K562 (cell line): ENCODE results near the gene HMGA1. TPM values are rescaled to one million over a fixed set of nuclear protein-coding genes. Genes with fewer than 3 reads are reported as not detected.

Experiments
- BHLHE40 ChIP-seq: IDR thresholded peaks from 2 replicates; pipeline ENCODE4 v1.6.1; 2011; ENCODE audit warnings: low read length, improper control_type of control experiment
- CBX3 ChIP-seq, 2 experiments: IDR thresholded peaks; 1 replicate in 1 of 2; 2 replicates in 1 of 2; pipeline ENCODE4 v1.6.1; 2012; ENCODE audit warnings: inconsistent platforms in 2 of 2, low read length in 2 of 2, borderline replicate concordance in 1 of 2, control low read depth in 1 of 2
- EGR1 ChIP-seq: fragments of 450-650 bp; conservative IDR thresholded peaks from 2 replicates; pipeline ENCODE4 v1.6.1; 2017; ENCODE audit warnings: mild to moderate bottlenecking
- JUND ChIP-seq, 2 experiments: IDR thresholded peaks; 2 replicates in 1 of 2; 3 replicates in 1 of 2; pipeline ENCODE4 v1.6.1; 2011; ENCODE audit warnings: borderline replicate concordance in 2 of 2, low read depth in 2 of 2, low read length in 2 of 2, improper control_type of control experiment in 1 of 2, missing biosample characterization in 1 of 2, missing genetic modification characterization in 1 of 2, missing genetic modification reagents in 1 of 2
- MXI1 ChIP-seq: IDR thresholded peaks from 2 replicates; pipeline ENCODE4 v1.6.1; 2011; ENCODE audit warnings: low read depth, mild to moderate bottlenecking, improper control_type of control experiment, low read length
- NEUROD1 ChIP-seq: fragments of 150-350 bp; IDR thresholded peaks from 2 replicates; pipeline ENCODE4 v1.6.1; 2014; ENCODE audit warnings: borderline replicate concordance, low read length, low read depth; ENCODE audit not compliant: partially characterized antibody
- NRF1 ChIP-seq, 2 experiments: fragments of 450-650 bp; IDR thresholded peaks in 1 of 2; conservative IDR thresholded peaks in 1 of 2; 2 replicates each; pipeline ENCODE4 v1.6.1; 2014; ENCODE audit warnings: mild to moderate bottlenecking in 2 of 2
- SIN3A ChIP-seq, 2 experiments: fragments of 150-350 bp in 1 of 2; IDR thresholded peaks; 2 replicates each; pipeline ENCODE4 v1.6.1; 2011 to 2016; ENCODE audit warnings: borderline replicate concordance in 2 of 2, low read depth in 2 of 2, low read length in 2 of 2, mild to moderate bottlenecking in 2 of 2, moderate library complexity in 2 of 2; ENCODE audit not compliant: control insufficient read depth in 1 of 2
- ZNF316 ChIP-seq: fragments of 450-650 bp; IDR thresholded peaks from 2 replicates; pipeline ENCODE4 v1.6.1; 2016
- ZNF408 ChIP-seq: fragments of 250-450 bp; sonication (Bioruptor Pico); IDR thresholded peaks from 2 replicates; pipeline ENCODE4 v1.4.0; 2020; ENCODE audit warnings: low read depth, mild to moderate bottlenecking, moderate library complexity
- polyA plus RNA-seq, 8 experiments: library from polyadenylated mRNA; depleted of rRNA in 4 of 8; stranded (reverse) in 5 of 8; unstranded in 3 of 8; fragments of >200 nt; fragmentation: Nextera tagmentation in 2 of 8; fragmentation: Illumina TruSeq in 1 of 8; extraction: Ambion mirVana in 2 of 8; extraction: Trizol in 1 of 8; gene quantifications; 2 replicates each; pipeline versions ENCODE4 v1.2.1 to v1.2.3, GENCODE V29; 2011 to 2014; ENCODE audit warnings: inconsistent platforms in 1 of 8, missing spikeins in 1 of 8
- total RNA-seq, 7 experiments: library from RNA; depleted of rRNA in 6 of 7; stranded (reverse); fragments of >200 nt in 6 of 7; fragmentation: Illumina TruSeq in 2 of 7; extraction: Trizol in 2 of 7; gene quantifications; 2 replicates each; pipeline versions ENCODE4 v1.2.1 to v1.2.3, GENCODE V29; 2011 to 2021; ENCODE audit warnings: low replicate concordance in 1 of 7
- TF ChIP-seq, protein P1 (sequence below), 2 experiments: IDR thresholded peaks; 2 replicates each; pipeline ENCODE4 v1.6.1; 2011; ENCODE audit warnings: borderline replicate concordance in 1 of 2, control low read depth in 1 of 2, low read depth in 1 of 2, low read length in 1 of 2, mild to moderate bottlenecking in 1 of 2, mixed read lengths in 1 of 2, moderate library complexity in 1 of 2; ENCODE audit not compliant: insufficient read depth in 1 of 2, insufficient read length in 1 of 2, poor library complexity in 1 of 2, severe bottlenecking in 1 of 2; ENCODE audit errors: extremely low read depth in 1 of 2
- TF ChIP-seq, protein P2 (sequence below), 2 experiments: fragments of 450-650 bp; conservative IDR thresholded peaks; 2 replicates each; pipeline ENCODE4 v1.6.1; 2017; ENCODE audit warnings: mild to moderate bottlenecking in 2 of 2, moderate library complexity in 2 of 2
- TF ChIP-seq, protein P3 (sequence below): fragments of 250-450 bp; sonication (Bioruptor Pico); IDR thresholded peaks from 2 replicates; pipeline ENCODE4 v1.5.0; 2021; ENCODE audit warnings: mild to moderate bottlenecking, moderate library complexity
- TF ChIP-seq, protein P4 (sequence below), 2 experiments: fragments of 450-650 bp in 1 of 2; sonication (generic) in 1 of 2; formaldehyde crosslinking; conservative IDR thresholded peaks; 2 replicates each; pipeline versions ENCODE4 v1.4.0 to v1.8.1; 2020 to 2022; ENCODE audit warnings: mild to moderate bottlenecking in 1 of 2, missing genetic modification reagents in 1 of 2
- TF ChIP-seq, protein P5 (sequence below): fragments of 450-650 bp; conservative IDR thresholded peaks from 2 replicates; pipeline ENCODE4 v1.6.1; 2016; ENCODE audit warnings: missing genetic modification characterization, low read depth, mild to moderate bottlenecking, missing compliant biosample characterization, moderate library complexity

The HMGA1 gene
- total and polyA plus RNA-seq, 9 of the 15 experiments (the other 6 are each of a cell fraction or from before 2014, with no cell fraction given) = 27.8 to 1,947 (median 594) TPM

DNA sequence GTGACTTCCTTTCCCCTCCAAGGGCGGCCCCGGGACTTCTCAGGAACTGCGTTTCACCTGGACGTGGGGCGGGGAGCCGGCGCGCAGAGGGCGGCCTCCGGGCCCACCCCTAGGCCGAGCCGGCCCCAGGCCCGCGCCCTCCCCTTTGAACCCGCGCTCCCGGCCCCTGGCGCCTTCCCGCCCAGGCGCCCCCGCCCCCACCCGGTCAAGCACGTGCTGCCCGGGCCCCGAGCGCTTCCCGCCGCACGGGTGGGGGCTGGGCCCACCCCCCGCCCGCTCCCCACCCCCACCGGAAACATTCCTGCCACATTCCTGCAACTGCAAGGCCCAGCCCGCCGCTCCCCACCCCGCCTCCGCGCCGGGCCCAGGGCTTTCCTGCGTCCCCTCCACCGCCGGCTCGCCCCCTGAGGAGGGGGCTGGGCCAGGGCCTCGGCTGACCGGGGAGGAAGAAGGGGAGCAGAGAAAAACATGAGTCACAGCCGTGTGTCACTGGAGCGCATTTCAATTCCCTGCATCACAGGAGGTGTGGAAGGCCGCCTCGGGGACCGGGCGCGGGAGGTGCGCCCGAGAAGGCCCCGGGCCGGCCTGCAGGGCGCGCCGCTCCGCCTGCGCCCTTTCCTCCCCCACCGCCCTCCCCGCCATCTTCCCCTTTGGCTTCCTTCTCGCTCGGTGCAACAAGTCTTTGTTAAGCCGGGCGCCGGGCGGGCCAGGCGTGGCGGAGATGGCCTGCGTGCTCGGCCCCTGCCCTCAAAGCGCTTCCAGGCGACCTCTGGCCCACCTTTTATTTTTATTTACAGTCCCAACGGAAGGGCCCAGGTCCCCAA, 1.2 kb upstream of the HMGA1 start (continued):
- TF ChIP-seq NEUROD1 = peak; percentile 63
- peak; percentile 5 to 39; a peak in 1 of 4 replicates for TF ChIP-seq SIN3A (IDR thresholded peaks at IDR 0.05; ENCODE audit: borderline replicate concordance in 2 of 2, control insufficient read depth in 1 of 2, low read depth in 2 of 2, low read length in 2 of 2)
- TF ChIP-seq MXI1 = no peak; the same call in 1 of the 2 replicates
- peak; percentile 79 for TF ChIP-seq JUND (IDR thresholded peaks at IDR 0.05; ENCODE audit: borderline replicate concordance, low read depth, low read length)
- peak; percentile 44; the same call in 1 of the 3 replicates for TF ChIP-seq JUND (tag; IDR thresholded peaks at IDR 0.05; ENCODE audit: borderline replicate concordance, low read depth, low read length)
- TF ChIP-seq NRF1 (conservative IDR thresholded peaks at IDR 0.05 in 1 of 2, IDR thresholded peaks at IDR 0.05 in 1 of 2) = peak; percentile 70 to 71
- TF ChIP-seq, protein P1, sequence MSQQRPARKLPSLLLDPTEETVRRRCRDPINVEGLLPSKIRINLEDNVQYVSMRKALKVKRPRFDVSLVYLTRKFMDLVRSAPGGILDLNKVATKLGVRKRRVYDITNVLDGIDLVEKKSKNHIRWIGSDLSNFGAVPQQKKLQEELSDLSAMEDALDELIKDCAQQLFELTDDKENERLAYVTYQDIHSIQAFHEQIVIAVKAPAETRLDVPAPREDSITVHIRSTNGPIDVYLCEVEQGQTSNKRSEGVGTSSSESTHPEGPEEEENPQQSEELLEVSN (IDR thresholded peaks at IDR 0.05; ENCODE audit: borderline replicate concordance in 1 of 2, extremely low read depth in 1 of 2, insufficient read depth in 1 of 2, insufficient read length in 1 of 2, low read depth in 1 of 2, low read length in 1 of 2, poor library complexity in 1 of 2, severe bottlenecking in 1 of 2) = peak; percentile 53 to 99
- TF ChIP-seq, protein P2, sequence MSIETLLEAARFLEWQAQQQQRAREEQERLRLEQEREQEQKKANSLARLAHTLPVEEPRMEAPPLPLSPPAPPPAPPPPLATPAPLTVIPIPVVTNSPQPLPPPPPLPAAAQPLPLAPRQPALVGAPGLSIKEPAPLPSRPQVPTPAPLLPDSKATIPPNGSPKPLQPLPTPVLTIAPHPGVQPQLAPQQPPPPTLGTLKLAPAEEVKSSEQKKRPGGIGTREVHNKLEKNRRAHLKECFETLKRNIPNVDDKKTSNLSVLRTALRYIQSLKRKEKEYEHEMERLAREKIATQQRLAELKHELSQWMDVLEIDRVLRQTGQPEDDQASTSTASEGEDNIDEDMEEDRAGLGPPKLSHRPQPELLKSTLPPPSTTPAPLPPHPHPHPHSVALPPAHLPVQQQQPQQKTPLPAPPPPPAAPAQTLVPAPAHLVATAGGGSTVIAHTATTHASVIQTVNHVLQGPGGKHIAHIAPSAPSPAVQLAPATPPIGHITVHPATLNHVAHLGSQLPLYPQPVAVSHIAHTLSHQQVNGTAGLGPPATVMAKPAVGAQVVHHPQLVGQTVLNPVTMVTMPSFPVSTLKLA (conservative IDR thresholded peaks at IDR 0.05) = 0 out of 4 replicates have a peak, but pooled peaks of 1 of the 2 experiments have one; percentile 28
- peak; percentile 83 for TF ChIP-seq ZNF316
- peak; percentile 78 for TF ChIP-seq BHLHE40
- TF ChIP-seq, protein P3, sequence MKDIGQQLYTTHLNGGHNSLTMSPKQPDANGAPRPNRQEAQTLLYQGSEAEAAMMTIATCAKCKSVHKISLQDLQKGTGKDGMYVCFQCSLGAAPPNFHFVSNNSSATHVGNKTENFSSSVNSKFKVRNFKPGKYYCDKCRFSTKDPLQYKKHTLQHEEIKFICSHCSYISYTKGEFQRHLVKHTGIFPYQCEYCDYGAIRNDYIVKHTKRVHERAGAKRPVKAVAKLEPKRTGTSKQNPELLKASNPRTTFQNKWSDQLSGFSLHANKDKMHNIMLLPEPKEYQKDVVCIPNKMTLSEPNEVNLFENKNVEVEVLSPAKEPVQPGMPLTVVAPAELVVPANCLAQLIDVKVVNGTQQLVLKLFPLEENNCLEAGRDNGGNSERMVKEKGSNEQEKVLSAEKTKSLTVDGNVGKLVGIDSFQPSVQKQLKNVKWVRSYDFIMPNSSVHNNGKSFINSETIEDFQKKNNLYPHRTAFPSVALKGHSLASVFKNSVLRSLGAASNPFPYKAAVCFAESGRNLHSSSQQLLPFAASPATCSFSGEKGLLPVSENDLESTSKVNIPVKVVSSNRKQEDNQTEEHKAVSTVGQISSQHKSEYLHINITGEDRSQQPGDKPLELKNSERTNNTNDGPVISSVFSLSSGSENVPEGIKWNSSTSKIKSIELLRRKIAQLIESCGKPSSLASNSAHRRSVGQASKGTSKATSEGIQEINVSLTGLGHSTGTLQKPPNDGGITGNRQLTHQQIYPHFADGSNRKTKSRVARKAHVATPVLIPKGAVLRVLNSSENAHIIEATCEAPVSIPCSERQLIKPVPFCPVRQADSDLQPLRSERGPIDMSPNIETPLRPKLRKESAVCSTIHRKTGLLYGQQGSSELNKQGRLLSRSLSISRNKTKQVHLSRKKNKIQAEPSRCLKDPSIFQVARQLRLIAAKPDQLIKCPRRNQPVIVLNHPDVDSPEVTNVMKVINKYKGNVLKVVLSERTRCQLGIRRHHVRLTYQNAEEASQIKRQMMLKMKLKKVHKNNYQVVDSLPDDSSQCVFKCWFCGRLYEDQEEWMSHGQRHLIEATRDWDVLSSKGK (CRISPR knock-in tag) = no peak
- TF ChIP-seq, protein P4, sequence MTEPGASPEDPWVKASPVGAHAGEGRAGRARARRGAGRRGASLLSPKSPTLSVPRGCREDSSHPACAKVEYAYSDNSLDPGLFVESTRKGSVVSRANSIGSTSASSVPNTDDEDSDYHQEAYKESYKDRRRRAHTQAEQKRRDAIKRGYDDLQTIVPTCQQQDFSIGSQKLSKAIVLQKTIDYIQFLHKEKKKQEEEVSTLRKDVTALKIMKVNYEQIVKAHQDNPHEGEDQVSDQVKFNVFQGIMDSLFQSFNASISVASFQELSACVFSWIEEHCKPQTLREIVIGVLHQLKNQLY (CRISPR knock-in tag; conservative IDR thresholded peaks at IDR 0.05) = no peak; a peak in 1 of 4 replicates
- 0 out of 3 replicates have a peak, but pooled peaks of 1 of the 2 experiments have one; percentile 7 for TF ChIP-seq CBX3 (IDR thresholded peaks at IDR 0.05; ENCODE audit: borderline replicate concordance in 1 of 2, low read length in 2 of 2)
- TF ChIP-seq, protein P5, sequence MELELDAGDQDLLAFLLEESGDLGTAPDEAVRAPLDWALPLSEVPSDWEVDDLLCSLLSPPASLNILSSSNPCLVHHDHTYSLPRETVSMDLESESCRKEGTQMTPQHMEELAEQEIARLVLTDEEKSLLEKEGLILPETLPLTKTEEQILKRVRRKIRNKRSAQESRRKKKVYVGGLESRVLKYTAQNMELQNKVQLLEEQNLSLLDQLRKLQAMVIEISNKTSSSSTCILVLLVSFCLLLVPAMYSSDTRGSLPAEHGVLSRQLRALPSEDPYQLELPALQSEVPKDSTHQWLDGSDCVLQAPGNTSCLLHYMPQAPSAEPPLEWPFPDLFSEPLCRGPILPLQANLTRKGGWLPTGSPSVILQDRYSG (tag) = peak; percentile 64; the same call in 1 of the 2 replicates
- peak; percentile 91 for TF ChIP-seq EGR1
- no peak for TF ChIP-seq ZNF408 (CRISPR knock-in tag)
